ENCODE measurements around the gene HEXIM1. TPM values are rescaled to one million over a fixed set of nuclear protein-coding genes. Genes with fewer than 3 reads are reported as not detected.

HEXIM1 gene
- total and polyA plus RNA-seq, 8 donors, result 6.8 to 17.2 (median 12.0) TPM

Small RNA genes within 50 kb of the gene (microRNA-seq; reads per million reads assigned to microRNA genes)
- gene MIR6784, result 0 reads per million in 2 donors

Other genes with a start within 250 kb of the HEXIM1 start
- gene EFTUD2, start 249.0 kb upstream of the HEXIM1 start, total RNA-seq, result 10 to 100 TPM; 26.3 to 42.7 (median 38.8) TPM
- gene EFTUD2, start 249.0 kb upstream of the HEXIM1 start, polyA plus RNA-seq, result 10 to 100 TPM; 18.8 to 25.8 TPM
- gene GFAP, start 233.0 kb upstream of the HEXIM1 start, total RNA-seq, result 1 to 10 TPM in 2 of 6 donors, under 1 TPM in 4; 0.12 to 2.2 (median 0.43) TPM
- 1 to 10 TPM; 1.1 to 2.2 TPM for gene GFAP, start 233.0 kb upstream of the HEXIM1 start, polyA plus RNA-seq
- gene KIF18B, start 200.7 kb upstream of the HEXIM1 start, total RNA-seq, result under 1 TPM in 5 of 6 donors, not detected in 1; 0.05 to 0.53 (median 0.22) TPM
- gene KIF18B, start 200.7 kb upstream of the HEXIM1 start, polyA plus RNA-seq, result under 1 TPM; 0.05 to 0.11 TPM
- 1 to 10 TPM in 5 of 6 donors, under 1 TPM in 1; 0.92 to 4.3 (median 2.7) TPM for gene C1QL1, start 180.2 kb upstream of the HEXIM1 start, total RNA-seq
- 10 to 100 TPM; 17.0 to 29.3 TPM for gene C1QL1, start 180.2 kb upstream of the HEXIM1 start, polyA plus RNA-seq
- gene DCAKD, start 96.8 kb upstream of the HEXIM1 start, total RNA-seq, result 10 to 100 TPM in 5 of 6 donors, 1 to 10 TPM in 1; 9.3 to 19.2 (median 12.1) TPM
- gene DCAKD, start 96.8 kb upstream of the HEXIM1 start, polyA plus RNA-seq, result 10 to 100 TPM in 1 of 2 donors, 1 to 10 TPM in 1; 9.8 to 14.1 TPM
- gene NMT1, start 87.2 kb upstream of the HEXIM1 start, total RNA-seq, result 10 to 100 TPM; 31.7 to 66.5 (median 43.6) TPM
- 10 to 100 TPM; 27.0 to 37.9 TPM for gene NMT1, start 87.2 kb upstream of the HEXIM1 start, polyA plus RNA-seq
- gene PLCD3, start 16.0 kb upstream of the HEXIM1 start, total RNA-seq, result 1 to 10 TPM; 4.6 to 9.9 (median 8.0) TPM
- 10 to 100 TPM in 1 of 2 donors, 1 to 10 TPM in 1; 8.2 to 10.6 TPM for gene PLCD3, start 16.0 kb upstream of the HEXIM1 start, polyA plus RNA-seq
- gene ACBD4, start 12.8 kb upstream of the HEXIM1 start, total RNA-seq, result 10 to 100 TPM; 10.6 to 17.8 (median 12.1) TPM
- 10 to 100 TPM; 37.3 to 39.0 TPM for gene ACBD4, start 12.8 kb upstream of the HEXIM1 start, polyA plus RNA-seq
- gene HEXIM2, start 13.4 kb downstream of the HEXIM1 start, total RNA-seq, result 1 to 10 TPM; 4.0 to 8.3 (median 6.2) TPM
- gene HEXIM2, start 13.4 kb downstream of the HEXIM1 start, polyA plus RNA-seq, result 10 to 100 TPM in 1 of 2 donors, 1 to 10 TPM in 1; 7.3 to 10.9 TPM
- gene FMNL1, start 73.4 kb downstream of the HEXIM1 start, total RNA-seq, result 10 to 100 TPM in 2 of 6 donors, 1 to 10 TPM in 4; 1.9 to 22.1 (median 4.6) TPM
- 1 to 10 TPM; 5.2 to 7.0 TPM for gene FMNL1, start 73.4 kb downstream of the HEXIM1 start, polyA plus RNA-seq
- under 1 TPM in 2 of 6 donors, not detected in 4; 0.12 to 0.14 TPM for gene SPATA32, start 113.6 kb downstream of the HEXIM1 start, total RNA-seq
- under 1 TPM; 0.07 to 0.19 TPM for gene SPATA32, start 113.6 kb downstream of the HEXIM1 start, polyA plus RNA-seq
- gene MAP3K14, start 168.5 kb downstream of the HEXIM1 start, total RNA-seq, result 10 to 100 TPM in 1 of 6 donors, 1 to 10 TPM in 5; 6.1 to 16.4 (median 7.3) TPM
- 10 to 100 TPM; 13.2 to 16.2 TPM for gene MAP3K14, start 168.5 kb downstream of the HEXIM1 start, polyA plus RNA-seq